ENCODE results near the gene MID1.
"Not testable (repeated sequence)": the region's sequence is repeated elsewhere in the genome, so short reads cannot be mapped to it uniquely, and the experiment has no call there.

MID1 gene

GRCh38 chrX:10584882-10585281 is 35.5 kb downstream of the MID1 start:
- not testable (repeated sequence) for H3K18ac ChIP-seq (ENCODE audit: low read depth in 1 of 2, low read length in 2 of 2); H4K91ac ChIP-seq (ENCODE audit: low read length); H2BK120ac ChIP-seq (ENCODE audit: low read depth, low read length); DNase-seq; H2BK15ac ChIP-seq (ENCODE audit: low read depth, poor library complexity, severe bottlenecking); H2BK12ac ChIP-seq (ENCODE audit: low read length in 2 of 2); H3K4ac ChIP-seq (ENCODE audit: low read depth in 1 of 2, low read length in 2 of 2); H3K4me3 ChIP-seq (ENCODE audit: insufficient read depth in 1 of 2, low read depth in 1 of 2, low read length in 2 of 2); H3K14ac ChIP-seq (ENCODE audit: low read length in 2 of 2); H3K23ac ChIP-seq (ENCODE audit: low read length in 2 of 2); H3K9ac ChIP-seq (ENCODE audit: low read length); H3K27me3 ChIP-seq (ENCODE audit: control insufficient read depth in 1 of 2, insufficient read depth in 1 of 2, low read length in 2 of 2); H2AFZ ChIP-seq (ENCODE audit: low read depth, low read length); H2BK5ac ChIP-seq (ENCODE audit: low read depth, low read length, poor library complexity, severe bottlenecking); H3K79me1 ChIP-seq (replicated peaks; ENCODE audit: low read length, poor library complexity, severe bottlenecking); H4K8ac ChIP-seq (ENCODE audit: low read length); H2AK5ac ChIP-seq (ENCODE audit: low read length, severe bottlenecking); H3K27ac ChIP-seq (ENCODE audit: low read length, poor library complexity, severe bottlenecking); H3K4me1 ChIP-seq (ENCODE audit: control insufficient read depth, insufficient read depth, low read depth, low read length); H3K4me2 ChIP-seq (ENCODE audit: low read length, poor library complexity, severe bottlenecking); H3K36me3 ChIP-seq (ENCODE audit: control insufficient read depth in 1 of 2, insufficient read depth in 2 of 2, low read depth in 1 of 2, low read length in 2 of 2)
- peaks cover 21% of the 10 kb centered on the region for H3K9me3 ChIP-seq (ENCODE audit: control insufficient read depth, low read length)
- WGBS: 0% methylated on average over 1 of the region's 7 CpGs

- Histone ChIP-seq H2BK15ac (ENCODE audit: low read depth, poor library complexity, severe bottlenecking) (no peak overlapping the region), H3K9me3 (ENCODE audit: control insufficient read depth, low read length) (peaks cover 21% of the 10 kb centered on the region), H3K18ac (ENCODE audit: low read depth in 1 of 2, low read length in 2 of 2) (no peak overlapping the region), H2AK5ac (ENCODE audit: low read length, severe bottlenecking) (no peak overlapping the region), H4K91ac (ENCODE audit: low read length) (no peak overlapping the region), H3K14ac (ENCODE audit: low read length in 2 of 2) (no peak overlapping the region), H3K4ac (ENCODE audit: low read depth in 1 of 2, low read length in 2 of 2) (no peak overlapping the region), H2BK5ac (ENCODE audit: low read depth, low read length, poor library complexity, severe bottlenecking) (no peak overlapping the region), H3K23ac (ENCODE audit: low read length in 2 of 2) (no peak overlapping the region), H3K4me1 (ENCODE audit: control insufficient read depth, insufficient read depth, low read depth, low read length) (no peaks in the 10 kb centered on the region), H3K36me3 (ENCODE audit: control insufficient read depth in 1 of 2, insufficient read depth in 2 of 2, low read depth in 1 of 2, low read length in 2 of 2) (no peaks in the 10 kb centered on the region), H3K9ac (ENCODE audit: low read length) (no peak overlapping the region), H2AFZ (ENCODE audit: low read depth, low read length) (no peak overlapping the region), H2BK120ac (ENCODE audit: low read depth, low read length) (no peak overlapping the region), H2BK12ac (ENCODE audit: low read length in 2 of 2) (no peak overlapping the region), H4K8ac (ENCODE audit: low read length) (no peak overlapping the region), H3K4me3 (ENCODE audit: insufficient read depth in 1 of 2, low read depth in 1 of 2, low read length in 2 of 2) (no peak overlapping the region), H3K27me3 (ENCODE audit: control insufficient read depth in 1 of 2, insufficient read depth in 1 of 2, low read length in 2 of 2) (no peaks in the 10 kb centered on the region), H3K27ac (ENCODE audit: low read length, poor library complexity, severe bottlenecking) (no peak overlapping the region), H3K4me2 (ENCODE audit: low read length, poor library complexity, severe bottlenecking) (no peak overlapping the region), H3K79me1 (replicated peaks; ENCODE audit: low read length, poor library complexity, severe bottlenecking) (peaks cover 1% of the 10 kb centered on the region)
- no peak for DNase-seq
These were observed 37.4 kb downstream of the MID1 start for GRCh38 chrX:10582945-10583344.

GRCh38 chrX:10582215-10582733 is 38.1 kb downstream of the MID1 start:
- no CpG with 5 or more reads among the region's 3 CpGs for WGBS
- Histone ChIP-seq H3K9ac (ENCODE audit: low read length) (no peak overlapping the region), H3K4me2 (ENCODE audit: low read length, poor library complexity, severe bottlenecking) (no peak overlapping the region)

GRCh38 chrX:10579112-10580011 is 41.0 kb downstream of the MID1 start:
- Histone ChIP-seq H3K36me3 (ENCODE audit: control insufficient read depth in 1 of 2, insufficient read depth in 2 of 2, low read depth in 1 of 2, low read length in 2 of 2) (no peaks in the 10 kb centered on the region), H2BK5ac (ENCODE audit: low read depth, low read length, poor library complexity, severe bottlenecking) (peak overlapping the region; percentile 31), H2BK15ac (ENCODE audit: low read depth, poor library complexity, severe bottlenecking) (no peak overlapping the region), H3K79me1 (replicated peaks; ENCODE audit: low read length, poor library complexity, severe bottlenecking) (peaks cover 1% of the 10 kb centered on the region), H3K14ac (ENCODE audit: low read length in 2 of 2) (no peak overlapping the region), H3K4me2 (ENCODE audit: low read length, poor library complexity, severe bottlenecking) (peak overlapping the region; percentile 9), H3K27me3 (ENCODE audit: control insufficient read depth in 1 of 2, insufficient read depth in 1 of 2, low read length in 2 of 2) (no peaks in the 10 kb centered on the region), H3K4me3 (ENCODE audit: insufficient read depth in 1 of 2, low read depth in 1 of 2, low read length in 2 of 2) (peak overlapping the region in 1 of 2 experiments; percentile 54), H2AFZ (ENCODE audit: low read depth, low read length) (no peak overlapping the region), H3K27ac (ENCODE audit: low read length, poor library complexity, severe bottlenecking) (peak overlapping the region; percentile 90), H2BK120ac (ENCODE audit: low read depth, low read length) (no peak overlapping the region), H3K23ac (ENCODE audit: low read length in 2 of 2) (no peak overlapping the region), H2BK12ac (ENCODE audit: low read length in 2 of 2) (no peak overlapping the region), H3K4ac (ENCODE audit: low read depth in 1 of 2, low read length in 2 of 2) (no peak overlapping the region), H3K4me1 (ENCODE audit: control insufficient read depth, insufficient read depth, low read depth, low read length) (peaks cover 3% of the 10 kb centered on the region), H4K8ac (ENCODE audit: low read length) (no peak overlapping the region), H3K9ac (ENCODE audit: low read length) (peak overlapping the region; percentile 79), H4K91ac (ENCODE audit: low read length) (no peak overlapping the region), H3K18ac (ENCODE audit: low read depth in 1 of 2, low read length in 2 of 2) (no peak overlapping the region), H3K9me3 (ENCODE audit: control insufficient read depth, low read length) (peaks cover 11% of the 10 kb centered on the region), H2AK5ac (ENCODE audit: low read length, severe bottlenecking) (no peak overlapping the region)
- WGBS: 25% methylated on average over 2 of the region's 12 CpGs
- peak; percentile 65 for DNase-seq

More at GRCh38 chrX:10582215-10582733, 38.1 kb downstream of the MID1 start:
- Histone ChIP-seq H2BK120ac (ENCODE audit: low read depth, low read length) (no peak overlapping the region), H3K36me3 (ENCODE audit: control insufficient read depth in 1 of 2, insufficient read depth in 2 of 2, low read depth in 1 of 2, low read length in 2 of 2) (no peaks in the 10 kb centered on the region), H3K79me1 (replicated peaks; ENCODE audit: low read length, poor library complexity, severe bottlenecking) (peaks cover 1% of the 10 kb centered on the region), H3K18ac (ENCODE audit: low read depth in 1 of 2, low read length in 2 of 2) (no peak overlapping the region), H4K8ac (ENCODE audit: low read length) (no peak overlapping the region), H3K4ac (ENCODE audit: low read depth in 1 of 2, low read length in 2 of 2) (no peak overlapping the region), H2BK12ac (ENCODE audit: low read length in 2 of 2) (no peak overlapping the region), H3K9me3 (ENCODE audit: control insufficient read depth, low read length) (peaks cover 21% of the 10 kb centered on the region), H2AFZ (ENCODE audit: low read depth, low read length) (no peak overlapping the region), H3K23ac (ENCODE audit: low read length in 2 of 2) (no peak overlapping the region), H4K91ac (ENCODE audit: low read length) (no peak overlapping the region), H2AK5ac (ENCODE audit: low read length, severe bottlenecking) (no peak overlapping the region), H3K27ac (ENCODE audit: low read length, poor library complexity, severe bottlenecking) (no peak overlapping the region), H3K4me1 (ENCODE audit: control insufficient read depth, insufficient read depth, low read depth, low read length) (no peaks in the 10 kb centered on the region), H2BK15ac (ENCODE audit: low read depth, poor library complexity, severe bottlenecking) (no peak overlapping the region), H3K4me3 (ENCODE audit: insufficient read depth in 1 of 2, low read depth in 1 of 2, low read length in 2 of 2) (no peak overlapping the region), H3K27me3 (ENCODE audit: control insufficient read depth in 1 of 2, insufficient read depth in 1 of 2, low read length in 2 of 2) (no peaks in the 10 kb centered on the region), H2BK5ac (ENCODE audit: low read depth, low read length, poor library complexity, severe bottlenecking) (no peak overlapping the region), H3K14ac (ENCODE audit: low read length in 2 of 2) (no peak overlapping the region)
- DNase-seq: no peak

Measured in mesenchymal stem cell (in vitro differentiated cells and primary cell).